Kidney (tissue), 14 donors: ENCODE results near the gene NRXN3. TPM values are rescaled to one million over a fixed set of nuclear protein-coding genes. Genes with fewer than 3 reads are reported as not detected.

Experiments
- DNase-seq, 5 donors: peaks; one replicate each; pipeline ENCODE4 v3.0.0-alpha.2; 2013 to 2020
- FAIRE-seq: peaks from 2 replicates; lab custom pipeline; 2012; peaks lifted over from hg19 to GRCh38; lab: Jason Lieb, UNC
- H3K27ac ChIP-seq, 2 donors: one replicate each; pipeline ENCODE4 v1.7.0; 2013; ENCODE audit warnings: low read depth in 2 of 2, low read length in 2 of 2, inconsistent platforms in 1 of 2
- H3K27me3 ChIP-seq: one replicate; pipeline ENCODE4 v1.7.1; 2013; ENCODE audit warnings: low read length, inconsistent platforms; ENCODE audit not compliant: control insufficient read depth, insufficient read depth
- H3K36me3 ChIP-seq, 3 donors: one replicate each; pipeline versions ENCODE4 v1.7.0 to v1.7.1; 2013; ENCODE audit warnings: low read length in 3 of 3, control low read depth in 1 of 3, inconsistent platforms in 1 of 3; ENCODE audit not compliant: insufficient read depth in 3 of 3, control insufficient read depth in 2 of 3
- H3K4me1 ChIP-seq, 3 donors: one replicate each; pipeline versions ENCODE4 v1.7.0 to v1.7.1; 2013; ENCODE audit warnings: low read length in 3 of 3, inconsistent platforms in 1 of 3, low read depth in 1 of 3; ENCODE audit not compliant: control insufficient read depth in 2 of 3, insufficient read depth in 2 of 3
- H3K4me3 ChIP-seq, 3 donors: one replicate each; pipeline versions ENCODE4 v1.7.0 to v1.8.1; 2013; ENCODE audit warnings: low read length in 3 of 3, control low read depth in 1 of 3, inconsistent platforms in 1 of 3
- H3K9ac ChIP-seq, 3 donors: one replicate each; pipeline versions ENCODE4 v1.7.0 to v1.7.1; 2013; ENCODE audit warnings: low read length in 3 of 3, control low read depth in 1 of 3, inconsistent platforms in 1 of 3
- H3K9me3 ChIP-seq, 3 donors: one replicate each; pipeline versions ENCODE4 v1.7.0 to v1.7.1; 2013; ENCODE audit warnings: low read length in 3 of 3, control low read depth in 1 of 3, inconsistent platforms in 1 of 3; ENCODE audit not compliant: control insufficient read depth in 2 of 3, insufficient read depth in 1 of 3
- CTCF ChIP-seq: IDR thresholded peaks from 3 replicates; pipeline ENCODE4 v1.5.1; 2012; ENCODE audit warnings: mild to moderate bottlenecking, moderate library complexity, borderline replicate concordance; ENCODE audit not compliant: insufficient read depth; ENCODE audit errors: extremely low read depth
- intact Hi-C: fragments of 100-400 bp; cut with DNase I; formaldehyde crosslinking; loops from one replicate; pipeline ENCODE4 v1.11.1; 2022
- polyA plus RNA-seq: library from polyadenylated mRNA; stranded (reverse); fragments of 350-450 nt; fragmentation: Illumina TruSeq; extraction: RNeasy Lipid Tissue Mini Kit (QIAGEN cat#74804); gene quantifications from one replicate; pipeline ENCODE4 v1.2.3, GENCODE V29; 2014; ENCODE audit warnings: low read depth, low replicate concordance; ENCODE audit not compliant: insufficient read depth
- total RNA-seq: library from RNA; stranded (reverse); fragmentation: NEBNext Ultra II Directional; extraction: Animal tissue kit (Norgen Biotek cat#: 25700); gene quantifications from one replicate; pipeline ENCODE4 v1.2.1, GENCODE V29; 2021
- donor health status: control.
- donor health status: control.
- donor health status: control.
- donor health status: control.
- donor health status: control.
- donor health status: DM: yes; HTN: yes; CAD: no.
- donor health status: Normal renal cell carcinoma (clear cell type).

The NRXN3 gene
- total and polyA plus RNA-seq, 2 donors from 2014 or later: 1.5 to 2.4 TPM

- H3K27ac ChIP-seq: no peak overlapping the region
- no peak overlapping the region for H3K9ac ChIP-seq
- H3K4me3 ChIP-seq: no peak overlapping the region
- FAIRE-seq (no peak), DNase-seq (no peak)
- no peaks in the 10 kb centered on the region for H3K9me3 ChIP-seq
- H3K27me3 ChIP-seq: no peaks in the 10 kb centered on the region
- H3K36me3 ChIP-seq: no peaks in the 10 kb centered on the region
- no peaks in the 10 kb centered on the region for H3K4me1 ChIP-seq
- intact Hi-C loops: no loop called here
- no peak for TF ChIP-seq CTCF
Observed at GRCh38 chr14:79080040-79080439, 909.9 kb downstream of the NRXN3 start.

GRCh38 chr14:79082883-79083282, 912.7 kb downstream of the NRXN3 start:
- no peak overlapping the region for H3K4me3 ChIP-seq
- no peak overlapping the region for H3K27ac ChIP-seq
- no peak for DNase-seq
- no peak for TF ChIP-seq CTCF
- H3K9ac ChIP-seq: no peak overlapping the region
- no peaks in the 10 kb centered on the region for H3K4me1 ChIP-seq
- no peaks in the 10 kb centered on the region for H3K9me3 ChIP-seq
- H3K36me3 ChIP-seq: no peaks in the 10 kb centered on the region
- H3K27me3 ChIP-seq: no peaks in the 10 kb centered on the region
- intact Hi-C loops: no loop called here
- FAIRE-seq: no peak

GRCh38 chr14:79083356-79083755, 913.2 kb downstream of the NRXN3 start:
- H3K9me3 ChIP-seq: no peaks in the 10 kb centered on the region
- no peak overlapping the region for H3K27ac ChIP-seq
- TF ChIP-seq CTCF: no peak
- H3K4me3 ChIP-seq: no peak overlapping the region
- H3K9ac ChIP-seq: no peak overlapping the region
- FAIRE-seq (no peak), DNase-seq (no peak)
- no peaks in the 10 kb centered on the region for H3K4me1 ChIP-seq
- H3K36me3 ChIP-seq: no peaks in the 10 kb centered on the region
- intact Hi-C loops: no loop called here
- no peaks in the 10 kb centered on the region for H3K27me3 ChIP-seq

- Histone ChIP-seq H3K4me3 (no peak overlapping the region), H3K4me1 (no peaks in the 10 kb centered on the region), H3K9me3 (no peaks in the 10 kb centered on the region), H3K36me3 (no peaks in the 10 kb centered on the region), H3K27me3 (no peaks in the 10 kb centered on the region), H3K27ac (no peak overlapping the region), H3K9ac (no peak overlapping the region)
- no peak for DNase-seq
- FAIRE-seq: no peak
- intact Hi-C loops: no loop called here
- no peak for TF ChIP-seq CTCF
Observed at GRCh38 chr14:79084861-79085260, 914.7 kb downstream of the NRXN3 start.
